Endometrium (tissue), 2 donors: ENCODE measurements around the gene CREB5.

Source experiments
- FAIRE-seq: peaks from 2 replicates; lab custom pipeline; 2012; peaks lifted over from hg19 to GRCh38; lab: Jason Lieb, UNC
- donor health status: control.
- donor health status: control.

The CREB5 gene

DNA sequence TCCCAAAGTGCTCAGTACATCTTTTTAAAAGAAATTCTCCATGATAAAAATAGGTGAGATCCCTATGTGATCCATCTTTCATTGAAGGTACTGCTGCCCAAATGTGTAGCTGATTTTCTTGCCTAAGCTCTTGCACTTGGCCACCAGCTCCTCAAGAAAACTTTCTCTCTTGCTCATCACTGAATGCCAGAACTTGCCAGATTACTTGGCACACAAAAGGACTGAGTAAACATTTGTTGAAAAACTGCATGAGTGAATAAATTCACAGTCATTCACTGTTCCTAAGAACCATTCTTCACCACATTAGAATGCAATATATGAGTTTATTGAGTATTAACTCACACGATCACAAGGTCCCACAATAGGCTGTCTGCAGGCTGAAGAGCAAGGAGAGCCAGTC, 445.9 kb downstream of the CREB5 start:
- no peak for FAIRE-seq

- FAIRE-seq, result no peak
These were observed 446.6 kb downstream of the CREB5 start for GRCh38 chr7:28858895-28859294.

DNA sequence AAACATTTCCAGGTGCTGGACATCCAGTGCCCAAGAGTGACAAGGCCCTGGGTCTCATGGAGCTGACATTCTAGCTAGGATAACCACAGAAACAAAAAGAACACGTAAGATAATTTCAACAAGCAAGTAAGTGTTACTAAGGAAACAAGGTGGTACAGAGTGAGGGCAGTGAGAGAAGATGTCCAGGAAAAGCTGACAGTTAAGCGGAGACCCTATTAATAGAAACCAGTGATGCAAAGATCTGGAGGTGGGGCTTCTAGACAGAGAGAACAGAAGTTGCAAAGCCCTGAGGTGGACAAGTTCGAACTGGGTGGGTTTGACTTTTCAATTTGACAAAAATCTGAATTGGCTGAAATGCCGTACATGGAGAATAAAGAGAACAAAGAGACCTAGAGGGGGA, 449.5 kb downstream of the CREB5 start:
- FAIRE-seq, result no peak

- no peak for FAIRE-seq
These were observed 450.4 kb downstream of the CREB5 start for GRCh38 chr7:28862595-28863272.

DNA sequence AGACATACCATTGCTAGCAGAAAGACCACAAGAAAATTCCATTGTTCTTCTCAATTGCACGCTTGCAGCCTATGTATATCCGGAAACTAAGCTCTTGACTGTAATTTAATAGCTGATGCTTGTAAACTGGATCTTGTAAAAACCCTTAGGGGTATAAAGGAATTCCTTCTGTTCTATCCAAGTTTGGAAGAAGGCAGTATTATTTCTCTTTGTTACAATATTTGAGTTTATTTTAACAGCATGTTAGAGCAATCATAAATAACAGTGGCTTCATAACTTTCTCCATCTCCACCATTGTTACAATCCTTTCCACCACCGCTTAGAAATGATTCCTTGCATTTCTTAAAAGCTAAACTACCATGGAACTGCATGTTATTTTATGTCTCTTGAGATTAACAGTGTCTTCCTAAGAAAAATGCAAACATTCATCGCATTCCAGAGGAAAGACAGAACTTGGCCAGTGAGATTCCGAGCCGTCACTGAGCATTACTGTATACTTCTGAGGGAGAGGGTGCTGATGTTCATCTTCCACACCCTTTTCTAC, 453.4 kb downstream of the CREB5 start:
- no peak for FAIRE-seq

DNA sequence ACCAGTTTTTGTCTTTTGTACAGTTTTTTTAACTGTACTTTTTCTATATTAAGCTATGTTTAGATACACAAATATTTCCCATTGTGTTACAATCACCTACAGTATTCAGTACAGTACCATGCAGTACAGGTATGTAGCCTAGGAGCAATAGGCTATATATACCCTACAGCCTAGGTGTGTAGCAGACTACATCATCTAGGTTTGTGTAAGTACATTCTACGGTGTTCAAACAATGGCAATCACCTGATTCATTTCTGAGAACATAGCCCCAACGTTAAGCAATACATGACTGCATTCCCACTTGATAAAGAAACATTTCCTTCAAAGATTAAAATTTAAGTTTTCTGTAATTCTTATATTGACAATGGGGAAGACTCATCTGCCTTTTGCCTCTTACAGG, 456.4 kb downstream of the CREB5 start:
- FAIRE-seq, result no peak

DNA sequence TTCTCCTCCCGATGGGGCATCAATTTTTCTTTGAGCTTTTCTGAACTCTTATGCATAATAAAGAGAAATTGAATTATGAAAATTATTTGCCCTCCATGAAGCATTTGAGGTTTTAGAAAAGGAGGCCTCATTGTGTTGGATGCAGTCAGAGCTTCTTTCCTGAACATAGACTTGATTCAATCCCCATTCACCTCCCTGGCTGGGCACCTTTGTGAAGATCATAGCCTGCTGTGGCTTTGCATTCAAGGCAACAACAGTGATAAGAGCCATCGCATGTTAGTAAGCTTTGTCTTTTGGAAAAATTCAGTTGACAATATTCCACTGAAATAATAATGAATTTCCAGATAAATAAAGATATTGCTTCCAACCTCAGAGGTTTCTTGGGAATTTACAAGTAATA, 458.8 kb downstream of the CREB5 start:
- FAIRE-seq, result no peak

- FAIRE-seq, result no peak
These were observed 459.3 kb downstream of the CREB5 start for GRCh38 chr7:28871631-28872030.

GRCh38 chr7:28872226-28872625, 459.9 kb downstream of the CREB5 start:
- FAIRE-seq, result no peak

DNA sequence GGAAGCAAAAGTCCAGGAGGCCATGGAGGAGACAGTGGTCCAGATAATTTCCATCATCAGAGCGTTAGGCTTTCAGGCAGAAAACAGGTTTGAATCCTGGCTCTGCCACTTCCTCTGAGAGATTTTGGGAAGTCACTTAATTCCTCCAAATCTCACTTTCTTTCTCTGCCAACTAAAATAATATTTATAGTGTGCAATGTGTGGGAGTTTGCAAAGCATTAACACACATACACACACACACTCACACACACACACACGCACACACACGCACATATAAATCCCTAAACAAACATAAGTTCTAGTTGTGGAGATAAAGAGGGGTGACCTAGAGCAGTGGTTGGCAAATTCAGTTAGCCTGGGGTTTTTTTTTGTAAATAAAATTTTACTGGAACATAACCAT, 461.0 kb downstream of the CREB5 start:
- no peak for FAIRE-seq

DNA sequence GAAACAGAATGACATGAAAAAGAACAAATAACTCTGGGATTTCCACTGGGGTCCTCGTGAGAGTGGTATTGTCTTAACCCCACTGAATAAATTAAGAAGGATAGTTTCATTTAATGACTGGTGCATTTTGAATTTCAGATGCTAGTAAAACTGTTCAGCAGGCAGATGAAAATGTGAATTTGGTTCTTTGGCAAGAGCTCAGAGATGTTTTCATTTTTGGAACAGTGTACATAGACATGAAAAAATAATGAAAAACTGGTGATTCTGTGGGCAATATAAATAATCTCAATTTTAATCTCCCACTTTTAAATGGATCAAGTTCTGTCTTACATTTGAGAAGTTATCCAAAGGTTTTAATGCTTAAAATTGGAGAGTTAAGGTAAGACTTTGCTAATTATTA, 461.7 kb downstream of the CREB5 start:
- FAIRE-seq, result no peak
